AG04450 (cell line): ENCODE data around the gene MLEC. TPM values are rescaled to one million over a fixed set of nuclear protein-coding genes. Genes with fewer than 3 reads are reported as not detected.

ENCODE experiments used
- CTCF ChIA-PET: fragments of 300-600, 350-600 bp; formaldehyde crosslinking; extraction: SDS; loops from one replicate; lab custom pipeline; 2022; ENCODE audit warnings: antibody characterized with exemption, inconsistent platforms; lab: Charles Lee
- POLR2A ChIA-PET: fragments of 350-600 bp; formaldehyde crosslinking; extraction: SDS; loops from one replicate; lab custom pipeline; 2021; ENCODE audit warnings: antibody characterized with exemption, inconsistent platforms; lab: Yijun Ruan, JAX
- DNase-seq: peaks from one replicate; pipeline ENCODE4 v3.0.0-alpha.2; 2011; ENCODE audit warnings: low read depth, low spot score
- H3K27ac ChIP-seq: one replicate; pipeline ENCODE4 v1.5.1; 2012; ENCODE audit warnings: low read depth, low read length, control low read depth
- H3K27me3 ChIP-seq: one replicate; pipeline ENCODE4 v1.6.0; 2012; ENCODE audit warnings: low read length; ENCODE audit not compliant: control insufficient read depth, insufficient read depth
- H3K4me3 ChIP-seq: 2 replicates; pipeline ENCODE4 v1.5.1; 2011; ENCODE audit warnings: mild to moderate bottlenecking, low read depth, low read length, control low read depth
- H3K9me3 ChIP-seq: 2 replicates; pipeline ENCODE4 v1.5.1; 2012; ENCODE audit warnings: low read length; ENCODE audit not compliant: control insufficient read depth, insufficient read depth
- CTCF ChIP-seq: IDR thresholded peaks from 2 replicates; pipeline ENCODE4 v1.5.1; 2011; ENCODE audit warnings: low read depth, low read length, control low read depth, inconsistent platforms
- polyA plus RNA-seq: library from polyadenylated mRNA; depleted of rRNA; stranded (reverse); fragments of >200 nt; gene quantifications from 2 replicates; pipeline ENCODE4 v1.2.3, GENCODE V29; 2011

MLEC gene
- polyA plus RNA-seq, 1 experiment = 76.7 TPM

- no peak overlapping the region for H3K4me3 ChIP-seq
- POLR2A ChIA-PET = no interaction called here
- CTCF ChIA-PET = no interaction called here
- no peak for TF ChIP-seq CTCF
- H3K9me3 ChIP-seq = no peaks in the 10 kb centered on the region
- DNase-seq = no peak
- H3K27ac ChIP-seq = no peak overlapping the region
- H3K27me3 ChIP-seq = no peaks in the 10 kb centered on the region
Observed at GRCh38 chr12:120722784-120723183, 35.8 kb downstream of the MLEC start.

- CTCF ChIA-PET = interaction anchor here (1.3 to 1.4 kb wide), 2 partner anchors 76 to 142 kb away, joined by 3 to 4 read pairs; no protein-coding TSS in a partner anchor
- POLR2A ChIA-PET = no interaction called here
Observed at GRCh38 chr12:120724720-120725119, 37.8 kb downstream of the MLEC start.

GRCh38 chr12:120725151-120725658 lies 38.3 kb downstream of the MLEC start:
- ChIA-PET CTCF (interaction anchor here (0.9 to 1.4 kb wide), 3 partner anchors 76 to 247 kb away, joined by 3 to 4 read pairs (median 3); no protein-coding TSS in a partner anchor), POLR2A (interaction anchor here (1.0 kb wide), 1 partner anchor 37 kb away, joined by 3 read pairs; no protein-coding TSS in a partner anchor)
- TF ChIP-seq CTCF = no peak
- Histone ChIP-seq H3K4me3 (peak overlapping the region; percentile 70), H3K27ac (peak overlapping the region; percentile 39), H3K9me3 (no peaks in the 10 kb centered on the region), H3K27me3 (no peaks in the 10 kb centered on the region)
- DNase-seq = no peak

More at GRCh38 chr12:120724720-120725119, 37.8 kb downstream of the MLEC start:
- no peak for DNase-seq
- Histone ChIP-seq H3K4me3 (no peak overlapping the region), H3K9me3 (no peaks in the 10 kb centered on the region), H3K27ac (no peak overlapping the region), H3K27me3 (no peaks in the 10 kb centered on the region)
- no peak for TF ChIP-seq CTCF

- TF ChIP-seq CTCF = no peak
- peak; percentile 34 for DNase-seq
- CTCF ChIA-PET = interaction anchor here (0.9 to 1.4 kb wide), 3 partner anchors 77 to 246 kb away, joined by 3 to 4 read pairs (median 3); no protein-coding TSS in a partner anchor
- peak within 1 kb of the TSS; percentile 39 for H3K27ac ChIP-seq
- no peaks in the 10 kb centered on the region for H3K27me3 ChIP-seq
- POLR2A ChIA-PET = interaction anchor here (1.0 kb wide), 1 partner anchor 37 kb away, joined by 3 read pairs; no protein-coding TSS in a partner anchor
- peak within 1 kb of the TSS; percentile 70 for H3K4me3 ChIP-seq
- H3K9me3 ChIP-seq = no peaks in the 10 kb centered on the region
Observed at GRCh38 chr12:120725659-120726509, 38.9 kb downstream of the MLEC start, which contains the start of gene ACADS. TSS of gene ACADS (plus strand) at chr12:120725826. CDS start at chr12:120725886, 60 bp downstream.

- TF ChIP-seq CTCF = no peak
- Histone ChIP-seq H3K27ac (no peak overlapping the region), H3K9me3 (no peaks in the 10 kb centered on the region), H3K4me3 (peak overlapping the region; percentile 70; the same call in 1 of the 2 replicates), H3K27me3 (no peaks in the 10 kb centered on the region)
- ChIA-PET POLR2A (no interaction called here), CTCF (no interaction called here)
- DNase-seq = no peak
Observed at GRCh38 chr12:120726510-120726793, 39.5 kb downstream of the MLEC start.
